Gastrocnemius medialis (tissue), 4 donors: ENCODE results near the gene SGTA.
"Not testable (repeated sequence)": the region's sequence is repeated elsewhere in the genome, so short reads cannot be mapped to it uniquely, and the experiment has no call there.

Source experiments
- POLR2A ChIP-seq, 2 donors: fragments of 450-650 bp; IDR thresholded peaks; one replicate each; pipeline ENCODE4 v1.6.1; 2017; ENCODE audit warnings: antibody characterized with exemption in 2 of 2, mild to moderate bottlenecking in 2 of 2, moderate library complexity in 2 of 2
- TF ChIP-seq, protein P1 (sequence below), 5 experiments: fragments of 450-650 bp in 3 of 5; fragments of 200-600 bp in 2 of 5; sonication (generic) in 2 of 5; IDR thresholded peaks in 4 of 5; conservative IDR thresholded peaks in 1 of 5; 1 replicate in 4 of 5; 2 replicates in 1 of 5; pipeline ENCODE4 v1.5.1; 2016 to 2019; ENCODE audit warnings: antibody characterized with exemption in 5 of 5, mild to moderate bottlenecking in 3 of 5, moderate library complexity in 3 of 5

DNA sequence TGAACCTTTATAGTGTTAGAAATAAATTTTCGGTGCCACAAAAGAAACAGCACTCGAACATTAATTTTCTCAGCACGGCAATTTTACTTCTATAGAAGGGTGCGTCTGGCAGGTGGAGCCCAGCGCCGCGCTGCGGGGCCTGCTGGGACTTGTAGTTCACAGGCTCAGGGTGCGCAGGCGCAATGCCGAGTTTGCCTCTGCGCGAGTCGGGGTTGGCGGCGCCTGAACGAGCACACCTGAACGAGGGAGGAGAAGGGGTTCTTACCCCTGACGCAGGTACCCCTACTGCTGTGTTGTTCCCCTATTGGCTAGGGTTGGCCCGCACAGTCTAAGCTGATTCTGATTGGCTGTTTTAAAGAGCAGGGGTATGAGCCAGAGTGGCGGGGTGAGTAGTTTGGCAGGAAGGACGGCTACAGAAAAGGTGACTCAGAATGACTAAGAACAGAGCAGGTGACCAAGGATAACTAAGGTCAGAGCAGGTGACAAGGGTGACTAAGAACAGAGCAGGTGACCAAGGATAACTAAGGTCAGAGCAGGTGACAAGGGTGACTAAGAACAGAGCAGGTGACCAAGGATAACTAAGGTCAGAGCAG is 34.3 kb upstream of the SGTA start:
- TF ChIP-seq, protein P1, sequence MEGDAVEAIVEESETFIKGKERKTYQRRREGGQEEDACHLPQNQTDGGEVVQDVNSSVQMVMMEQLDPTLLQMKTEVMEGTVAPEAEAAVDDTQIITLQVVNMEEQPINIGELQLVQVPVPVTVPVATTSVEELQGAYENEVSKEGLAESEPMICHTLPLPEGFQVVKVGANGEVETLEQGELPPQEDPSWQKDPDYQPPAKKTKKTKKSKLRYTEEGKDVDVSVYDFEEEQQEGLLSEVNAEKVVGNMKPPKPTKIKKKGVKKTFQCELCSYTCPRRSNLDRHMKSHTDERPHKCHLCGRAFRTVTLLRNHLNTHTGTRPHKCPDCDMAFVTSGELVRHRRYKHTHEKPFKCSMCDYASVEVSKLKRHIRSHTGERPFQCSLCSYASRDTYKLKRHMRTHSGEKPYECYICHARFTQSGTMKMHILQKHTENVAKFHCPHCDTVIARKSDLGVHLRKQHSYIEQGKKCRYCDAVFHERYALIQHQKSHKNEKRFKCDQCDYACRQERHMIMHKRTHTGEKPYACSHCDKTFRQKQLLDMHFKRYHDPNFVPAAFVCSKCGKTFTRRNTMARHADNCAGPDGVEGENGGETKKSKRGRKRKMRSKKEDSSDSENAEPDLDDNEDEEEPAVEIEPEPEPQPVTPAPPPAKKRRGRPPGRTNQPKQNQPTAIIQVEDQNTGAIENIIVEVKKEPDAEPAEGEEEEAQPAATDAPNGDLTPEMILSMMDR (IDR thresholded peaks at IDR 0.05 in 4 of 5, conservative IDR thresholded peaks at IDR 0.05 in 1 of 5), result not testable (repeated sequence)
- TF ChIP-seq POLR2A (IDR thresholded peaks at IDR 0.05), result not testable (repeated sequence)
